GM19035 (cell line): Measurements from ENCODE around the gene PDGFRA.

Experiments
- ATAC-seq: cut with Tn5 transposase; IDR thresholded peaks from one replicate; pipeline ENCODE4 v1.9.1; 2021; ENCODE audit not compliant: unreplicated experiment

PDGFRA gene

GRCh38 chr4:54228961-54229501 is at the start of gene PDGFRA:
Gene PDGFRA, plus strand, starts transcription at chr4:54229293. Its CDS starts 29,476 bp downstream, at chr4:54258769.
- no peak for ATAC-seq

GRCh38 chr4:54184581-54184980 is 44.5 kb upstream of the PDGFRA start:
- ATAC-seq, result no peak

- no peak for ATAC-seq
Measured at GRCh38 chr4:54185044-54185780, 43.9 kb upstream of the PDGFRA start.

GRCh38 chr4:54185866-54186265 is 43.2 kb upstream of the PDGFRA start:
- ATAC-seq, result no peak

- ATAC-seq, result no peak
Measured at GRCh38 chr4:54186371-54186770, 42.7 kb upstream of the PDGFRA start.

GRCh38 chr4:54187148-54187547 is 41.9 kb upstream of the PDGFRA start:
- ATAC-seq, result no peak

GRCh38 chr4:54189140-54189539 is 40.0 kb upstream of the PDGFRA start:
- ATAC-seq, result no peak

- no peak for ATAC-seq
Measured at GRCh38 chr4:54192811-54193210, 36.3 kb upstream of the PDGFRA start.

- no peak for ATAC-seq
Measured at GRCh38 chr4:54197926-54198325, 31.2 kb upstream of the PDGFRA start.

GRCh38 chr4:54199919-54200318 is 29.2 kb upstream of the PDGFRA start:
- no peak for ATAC-seq

- ATAC-seq, result no peak
Measured at GRCh38 chr4:54209617-54210016, 19.5 kb upstream of the PDGFRA start.

GRCh38 chr4:54213001-54213400 is 16.1 kb upstream of the PDGFRA start:
- no peak for ATAC-seq

GRCh38 chr4:54213761-54214160 is 15.3 kb upstream of the PDGFRA start:
- no peak for ATAC-seq

- no peak for ATAC-seq
Measured at GRCh38 chr4:54215379-54216077, 13.6 kb upstream of the PDGFRA start.

GRCh38 chr4:54217642-54218495 is 11.2 kb upstream of the PDGFRA start:
- no peak for ATAC-seq

- ATAC-seq, result no peak
Measured at GRCh38 chr4:54218736-54219135, 10.4 kb upstream of the PDGFRA start.

- ATAC-seq, result no peak
Measured at GRCh38 chr4:54224996-54225597, 4.0 kb upstream of the PDGFRA start.

GRCh38 chr4:54225598-54226403 is 3.3 kb upstream of the PDGFRA start:
- no peak for ATAC-seq

GRCh38 chr4:54226404-54227255 is 2.5 kb upstream of the PDGFRA start:
- ATAC-seq, result no peak
